RPMI7951 (cell line): Measurements from ENCODE around the gene C14orf119. TPM values are rescaled to one million over a fixed set of nuclear protein-coding genes. Genes with fewer than 3 reads are reported as not detected.
A peak's percentile ranks its signal among the peaks of the same experiment; 100 is the strongest.

Source experiments
- DNase-seq: peaks from one replicate; pipeline ENCODE4 v3.0.0-alpha.2; 2012; ENCODE audit warnings: low read depth
- total RNA-seq: library from RNA; depleted of rRNA; stranded (reverse); fragments of >200 nt; shearing (Covaris generic); gene quantifications from 2 replicates; pipeline ENCODE4 v1.2.3, GENCODE V29; 2014; rRNA removed

C14orf119 gene
- 62.0 and 65.7 TPM in 2 replicates for total RNA-seq

- DNase-seq = peak; percentile 98
Observed at GRCh38 chr14:23095196-23096108, at the start of gene C14orf119. Gene C14orf119, plus strand, starts transcription at chr14:23095505. Its CDS starts 2,154 bp downstream, at chr14:23097659.

- DNase-seq = no peak
Observed at GRCh38 chr14:23047034-23047634, 48.2 kb upstream of the C14orf119 start.

GRCh38 chr14:23047751-23048693 is 47.3 kb upstream of the C14orf119 start:
- no peak for DNase-seq

GRCh38 chr14:23049011-23049410 is 46.3 kb upstream of the C14orf119 start:
- no peak for DNase-seq

- DNase-seq = no peak
Observed at GRCh38 chr14:23051141-23052057, 43.9 kb upstream of the C14orf119 start.

- no peak for DNase-seq
Observed at GRCh38 chr14:23052182-23052623, 43.1 kb upstream of the C14orf119 start.

GRCh38 chr14:23052671-23053070 is 42.6 kb upstream of the C14orf119 start:
- DNase-seq = no peak

- no peak for DNase-seq
Observed at GRCh38 chr14:23053426-23053825, 41.9 kb upstream of the C14orf119 start.

- DNase-seq = no peak
Observed at GRCh38 chr14:23054000-23054811, 41.1 kb upstream of the C14orf119 start.

- no peak for DNase-seq
Observed at GRCh38 chr14:23055147-23055550, 40.2 kb upstream of the C14orf119 start.

GRCh38 chr14:23055621-23056144 is 39.6 kb upstream of the C14orf119 start:
- peak; percentile 45 for DNase-seq

- DNase-seq = peak; percentile 63
Observed at GRCh38 chr14:23056145-23056955, 39.0 kb upstream of the C14orf119 start.

- DNase-seq = peak; percentile 76
Observed at GRCh38 chr14:23056956-23057756, 38.1 kb upstream of the C14orf119 start, which contains the start of gene CDH24. Gene CDH24, minus strand, starts transcription at chr14:23057520. Its CDS starts 1,787 bp downstream, at chr14:23055733.

GRCh38 chr14:23057757-23058653 is 37.3 kb upstream of the C14orf119 start:
- DNase-seq = peak; percentile 76

- DNase-seq = no peak
Observed at GRCh38 chr14:23058654-23059504, 36.4 kb upstream of the C14orf119 start.
